A673 (cell line): ENCODE results near the gene ST7.

Source experiments
- CTCF ChIP-seq: fragments of 300-800, 200-600 bp; sonication (generic); conservative IDR thresholded peaks from 2 replicates; pipeline ENCODE4 v1.5.1; 2017; ENCODE audit warnings: low read depth, mild to moderate bottlenecking, antibody characterized with exemption, low read length, moderate library complexity, mixed read lengths
- EZH2 ChIP-seq: fragments of 200-600 bp; sonication (generic); IDR thresholded peaks from 2 replicates; pipeline ENCODE4 v1.6.1; 2017; ENCODE audit warnings: borderline replicate concordance, low read depth, mild to moderate bottlenecking, mixed read lengths, antibody characterized with exemption, low read length; ENCODE audit not compliant: poor library complexity, severe bottlenecking

GRCh38 chr7:116999311-116999710 lies 46.0 kb downstream of the ST7 start:
- TF ChIP-seq CTCF (no peak), EZH2 (no peak)
